NCI-H345 treated with DMSO at 0.1 percent for 48 hours (cell line): ENCODE results near the gene FOXRED2.
A peak's percentile ranks its signal among the peaks of the same experiment; 100 is the strongest.
"Not testable (repeated sequence)": the region's sequence is repeated elsewhere in the genome, so short reads cannot be mapped to it uniquely, and the experiment has no call there.

Experiments used
- DNase-seq: peaks from one replicate; lab custom pipeline; 2025; ENCODE audit not compliant: unreplicated experiment; lab: John Stamatoyannopoulos, UW

FOXRED2 gene

GRCh38 chr22:36519906-36520305, 13.1 kb upstream of the FOXRED2 start:
- not testable (repeated sequence) for DNase-seq

GRCh38 chr22:36514766-36515165, 7.9 kb upstream of the FOXRED2 start:
- no peak for DNase-seq

GRCh38 chr22:36512991-36513390, 6.2 kb upstream of the FOXRED2 start:
- no peak for DNase-seq

DNA sequence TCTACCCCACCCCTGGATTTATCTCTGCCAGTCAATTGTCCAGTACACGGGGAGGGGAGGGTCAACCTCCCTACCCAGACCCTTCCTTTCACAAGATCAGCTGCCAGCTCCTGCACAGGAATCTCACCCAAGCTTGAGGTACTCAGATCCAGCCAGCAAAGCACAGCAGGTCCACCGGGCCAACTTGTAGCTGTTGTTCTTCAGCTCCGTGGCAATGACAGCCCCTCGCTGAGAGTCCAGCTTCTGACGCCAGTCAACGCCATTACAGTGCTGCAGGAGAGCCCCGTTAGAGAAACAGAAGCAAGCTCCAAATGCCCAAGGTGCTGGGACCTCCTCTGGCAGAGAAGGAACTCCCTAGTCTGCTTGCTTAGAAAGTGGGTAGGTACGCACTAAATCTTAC, 5.5 kb upstream of the FOXRED2 start:
- no peak for DNase-seq

DNA sequence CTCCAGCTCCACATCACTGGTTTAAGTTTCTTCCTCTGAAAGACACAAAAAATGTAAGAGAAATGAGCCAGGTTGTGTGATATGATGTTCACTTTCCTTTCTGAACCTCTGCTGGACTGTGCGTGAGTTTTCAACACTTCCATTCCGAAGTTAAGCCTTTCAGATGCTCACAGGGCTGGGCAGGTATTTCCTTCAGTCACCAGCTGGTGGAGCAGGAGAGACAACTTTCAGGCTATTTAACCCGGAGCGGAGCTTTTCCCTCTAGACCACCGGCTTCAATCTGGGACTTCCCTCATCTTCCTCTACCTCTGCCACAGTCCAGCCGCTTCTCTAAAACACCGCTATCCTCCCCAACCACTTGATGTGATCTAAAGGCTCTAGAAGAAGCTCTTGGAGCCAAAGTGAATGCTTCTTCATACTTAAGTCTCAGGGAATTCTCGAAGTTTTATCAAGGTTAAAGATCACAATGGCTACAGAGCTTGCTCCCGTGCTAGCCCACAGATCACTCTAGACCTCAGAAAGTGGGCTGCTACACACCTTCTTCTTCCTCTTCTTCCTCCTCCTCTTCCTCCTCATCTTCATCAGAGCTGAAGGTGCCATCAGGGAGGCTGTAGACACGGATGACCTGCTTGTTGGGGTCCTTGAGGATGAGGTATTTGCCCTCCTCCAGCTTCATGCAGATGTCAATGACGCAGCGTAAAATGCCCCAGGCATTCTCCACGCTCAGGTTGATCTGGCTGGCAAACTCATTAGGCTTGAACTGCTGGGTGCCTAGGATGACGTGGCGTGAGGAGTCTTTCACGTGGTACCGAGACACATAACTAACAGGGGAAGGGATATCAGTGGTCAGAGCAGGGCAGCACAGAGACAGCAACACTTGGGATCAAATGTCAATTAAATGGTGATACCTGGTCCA, 4.4 kb upstream of the FOXRED2 start:
- DNase-seq, result no peak

- peak; percentile 51 for DNase-seq
Measured at GRCh38 chr22:36510384-36510783, 3.5 kb upstream of the FOXRED2 start.

DNA sequence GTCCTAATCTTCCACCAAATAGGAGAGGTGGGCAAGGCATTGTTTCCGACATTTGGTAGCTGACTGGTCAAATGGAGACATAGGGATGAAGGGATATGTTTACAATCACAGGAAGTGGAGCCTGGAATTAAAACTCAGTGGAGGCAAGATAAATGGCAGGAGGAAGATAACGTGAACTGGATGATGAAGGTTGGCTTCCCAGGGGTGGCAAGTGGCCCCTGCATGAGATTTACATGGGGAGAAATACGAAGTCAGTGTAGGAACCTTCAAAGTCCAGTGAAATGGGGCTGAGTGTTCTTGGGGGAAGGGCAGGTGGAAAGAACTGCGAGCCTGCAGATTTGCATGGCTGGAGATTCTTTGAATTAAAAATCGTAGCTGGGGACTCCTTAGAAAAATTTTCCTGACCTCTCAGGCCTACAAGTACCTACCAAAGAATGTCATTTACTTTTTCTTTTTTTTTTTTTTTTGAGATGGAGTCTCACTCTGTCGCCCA, 724 bp upstream of the FOXRED2 start:
- no peak for DNase-seq

DNA sequence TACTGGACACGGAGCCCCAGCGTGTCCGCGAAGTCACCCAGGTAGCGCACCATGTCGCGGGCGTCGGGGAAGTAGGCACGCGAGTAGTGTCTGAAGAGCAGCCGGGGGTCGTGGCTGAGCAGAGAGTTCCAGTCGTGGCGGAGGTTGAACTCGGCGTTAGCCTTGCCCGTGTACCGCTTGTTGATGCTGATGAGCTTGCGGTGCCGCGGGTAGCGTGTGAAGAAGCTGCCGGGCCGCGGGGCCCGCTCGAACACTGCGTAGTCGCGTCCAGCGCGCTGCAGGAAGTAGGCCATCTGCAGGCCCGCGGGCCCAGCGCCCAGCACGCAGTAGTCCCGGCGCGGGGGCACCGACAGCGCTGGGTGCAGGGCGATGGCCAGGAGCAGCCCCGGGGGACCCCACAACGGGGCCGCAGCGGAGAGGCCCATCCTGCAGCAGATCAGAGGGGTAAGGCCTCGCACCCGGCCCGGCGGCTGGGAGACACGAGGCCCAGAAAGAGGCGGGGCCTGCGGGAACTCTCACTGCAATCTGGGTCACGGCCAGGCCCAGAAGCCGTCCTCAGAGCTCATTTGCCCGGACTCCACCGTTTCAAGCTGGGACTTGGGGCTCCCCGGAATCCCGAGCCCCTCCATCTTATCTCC, 723 bp downstream of the FOXRED2 start:
- DNase-seq, result no peak

GRCh38 chr22:36497910-36498665, 8.8 kb downstream of the FOXRED2 start:
- no peak for DNase-seq

DNA sequence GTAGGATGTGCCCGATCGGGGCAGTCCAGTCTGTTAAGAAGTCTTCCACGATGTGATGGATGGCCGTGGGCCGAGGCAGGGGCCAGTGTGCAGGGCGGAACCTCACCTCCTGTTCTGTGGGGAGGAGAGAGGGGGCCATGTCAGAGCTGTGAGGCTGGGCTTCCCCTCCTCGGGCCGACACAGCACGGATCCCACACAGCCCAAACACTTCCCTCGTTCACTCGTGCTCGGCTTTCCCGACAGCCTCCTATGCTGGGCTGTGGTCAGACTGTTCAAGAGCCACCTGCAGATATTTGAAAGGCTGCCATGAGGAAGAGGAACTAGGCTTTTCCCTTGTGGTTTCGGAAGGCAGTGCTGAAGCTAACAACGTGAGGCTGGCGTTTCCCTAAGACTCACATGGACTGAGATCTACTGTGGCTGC, 13.1 kb downstream of the FOXRED2 start:
- DNase-seq, result no peak

- no peak for DNase-seq
Measured at GRCh38 chr22:36492109-36492508, 14.7 kb downstream of the FOXRED2 start.

GRCh38 chr22:36491155-36491554, 15.7 kb downstream of the FOXRED2 start:
- no peak for DNase-seq

DNA sequence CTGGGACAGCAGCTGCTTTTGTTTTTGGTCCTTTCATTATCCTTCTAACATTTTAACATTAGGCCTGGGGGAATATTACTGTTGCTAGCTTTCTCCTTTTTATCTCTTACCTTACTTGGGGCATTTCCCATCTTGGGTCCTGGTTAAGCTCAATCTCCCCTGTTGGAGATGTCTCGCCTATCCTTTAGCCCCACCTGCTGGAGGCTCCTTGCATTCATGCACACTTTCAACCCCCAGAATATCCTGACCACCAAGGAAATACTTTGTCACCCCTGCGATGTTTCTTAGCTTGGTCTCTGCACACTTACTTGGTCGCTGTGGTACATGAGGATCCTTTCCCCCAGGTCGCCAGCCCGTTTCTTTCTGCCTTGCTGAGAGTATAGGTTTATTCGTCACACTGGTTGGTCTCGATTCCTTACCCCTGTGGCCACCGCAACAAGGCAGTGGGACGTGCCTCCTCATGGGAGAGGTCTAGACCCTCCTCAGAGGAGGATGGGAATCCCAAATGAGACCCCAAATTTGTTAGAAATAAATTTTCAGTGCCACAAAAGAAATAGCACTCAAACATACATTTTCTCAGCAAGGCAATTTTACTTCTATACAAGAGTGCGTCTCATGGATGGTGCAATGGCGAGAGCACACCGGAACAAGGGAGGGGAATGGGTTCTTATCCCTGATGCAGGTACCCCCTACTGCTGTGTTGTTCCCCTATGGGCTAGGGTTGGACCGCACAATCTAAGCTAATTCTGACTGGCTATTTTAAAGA, 20.0 kb downstream of the FOXRED2 start:
- no peak for DNase-seq

- peak; percentile 85 for DNase-seq
Measured at GRCh38 chr22:36481393-36482168, 25.3 kb downstream of the FOXRED2 start, which contains the start of gene TXN2. Gene TXN2, minus strand, starts transcription at chr22:36481640. Its CDS starts 803 bp downstream, at chr22:36480837.

DNA sequence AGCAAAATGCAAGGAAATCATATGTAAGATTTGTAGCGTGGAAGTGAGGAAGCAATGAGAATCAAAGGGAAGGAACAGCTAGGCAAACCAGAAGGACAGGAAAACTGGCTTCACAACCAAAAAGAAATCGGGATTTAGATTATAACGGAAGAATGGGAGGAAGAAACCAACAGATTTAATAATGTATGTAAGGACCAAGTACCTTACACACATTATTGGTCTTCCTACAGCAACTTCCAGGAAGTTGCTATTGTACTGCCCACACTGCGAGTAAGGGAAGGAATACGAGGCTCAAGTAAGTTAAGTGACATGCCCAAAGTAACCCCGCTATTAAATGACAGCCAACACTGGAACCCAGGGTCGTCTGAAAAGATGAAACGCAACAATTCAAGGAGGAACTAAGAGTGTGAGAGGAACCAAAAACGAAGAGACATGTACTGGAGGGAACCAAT, 25.9 kb downstream of the FOXRED2 start:
- no peak for DNase-seq

DNA sequence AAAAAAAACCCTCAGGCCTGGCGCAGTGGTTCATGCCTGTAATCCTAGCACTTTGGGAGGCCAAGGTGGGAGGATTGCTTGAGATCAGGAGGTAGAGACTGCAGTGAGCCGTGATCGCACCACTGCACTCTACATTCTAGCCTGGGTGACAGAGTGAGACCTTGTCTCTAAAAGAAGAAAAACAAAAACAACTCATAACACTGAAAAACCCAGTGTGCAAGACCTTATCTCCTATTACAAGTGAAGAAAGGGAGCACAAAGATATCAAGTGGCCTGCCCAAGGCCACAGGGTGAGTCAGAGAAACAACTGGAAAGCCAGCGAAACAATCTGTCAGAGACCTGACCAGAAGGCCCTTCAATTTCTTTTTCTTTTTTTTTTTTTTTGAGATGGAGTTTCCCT, 27.9 kb downstream of the FOXRED2 start:
- no peak for DNase-seq

DNA sequence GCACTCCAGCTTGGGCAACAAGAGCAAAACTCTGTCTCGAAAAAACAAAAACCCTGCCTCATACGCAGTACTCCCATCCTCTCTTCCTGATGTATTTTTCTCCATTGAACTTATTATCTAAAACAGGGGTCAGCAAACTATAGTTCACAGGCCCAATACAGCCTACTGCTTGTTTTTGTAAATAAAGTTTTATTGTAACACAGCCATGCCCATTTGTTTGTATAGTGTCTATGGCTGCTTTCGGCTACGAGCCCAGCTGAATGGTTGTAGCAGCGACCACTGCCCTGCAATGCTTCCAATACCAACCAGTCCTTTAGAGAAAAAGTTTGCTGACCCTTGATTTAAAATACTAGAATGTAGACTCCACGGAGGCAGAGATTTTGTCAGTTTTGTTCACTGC, 31.5 kb downstream of the FOXRED2 start:
- DNase-seq, result no peak

DNA sequence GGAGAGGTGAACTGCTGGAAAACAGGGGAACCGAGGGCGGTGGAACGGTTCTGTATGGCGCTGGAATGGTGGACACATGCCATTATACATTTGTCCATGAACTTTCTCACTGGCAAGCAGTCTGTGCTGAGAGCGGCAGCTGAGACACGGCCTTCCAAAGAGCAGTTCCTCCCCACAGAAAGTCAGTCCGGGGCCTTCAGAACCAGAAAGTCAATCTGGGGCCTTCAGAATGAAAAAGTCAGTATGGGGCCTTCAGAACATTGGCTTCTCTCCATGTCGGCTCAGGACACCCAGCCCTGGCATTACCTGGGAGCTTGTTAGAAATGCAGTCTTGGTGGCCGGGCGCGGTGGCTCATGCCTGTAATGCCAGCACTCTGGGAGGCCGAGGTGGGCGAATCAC, 34.2 kb downstream of the FOXRED2 start:
- DNase-seq, result no peak

DNA sequence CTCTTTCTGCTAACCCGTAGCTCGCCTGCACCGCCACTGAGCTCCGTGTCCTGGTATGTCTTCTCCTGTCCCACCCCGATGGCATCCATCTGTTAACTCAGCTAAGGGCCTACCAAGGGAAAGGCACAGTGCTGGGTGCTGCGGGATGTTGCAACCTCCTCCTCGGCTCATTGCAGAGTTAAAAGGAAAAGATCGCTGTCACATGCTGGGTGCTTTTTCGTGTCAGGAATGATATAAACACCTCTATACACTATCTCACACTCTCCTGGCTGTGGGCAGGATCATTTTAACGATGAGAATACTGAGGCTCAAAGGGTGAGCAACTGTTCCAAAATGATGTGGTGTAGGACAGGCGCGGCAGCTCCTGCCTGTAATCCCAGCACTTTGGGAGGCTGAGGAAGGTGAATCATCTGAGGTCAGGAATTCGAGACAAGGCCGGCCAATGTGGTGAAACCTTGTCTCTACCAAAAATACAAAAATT, 35.5 kb downstream of the FOXRED2 start:
- DNase-seq, result no peak

GRCh38 chr22:36470994-36471331, 35.9 kb downstream of the FOXRED2 start:
- no peak for DNase-seq
